Caco-2 (cell line): ENCODE data around the gene CACNG4. TPM values are rescaled to one million over a fixed set of nuclear protein-coding genes. Genes with fewer than 3 reads are reported as not detected.

Experiments used
- BruUV-seq: library from RNA; stranded (reverse); fragments of 400-500 nt; replicated peaks from 2 replicates; lab custom pipeline; 2021; lab: Mats Ljungman, UMichigan
- CTCF ChIA-PET: fragments of 300-600 bp; sonication (Branson Sonifier 250); formaldehyde crosslinking; loops from one replicate; lab custom pipeline; 2022; ENCODE audit warnings: antibody characterized with exemption; lab: Charles Lee
- POLR2A ChIA-PET: fragments of 300-600 bp; sonication (Branson Sonifier 250); formaldehyde crosslinking; loops from one replicate; lab custom pipeline; 2022; ENCODE audit warnings: antibody characterized with exemption; lab: Charles Lee
- DNase-seq, 2 experiments: peaks; one replicate each; pipeline versions ENCODE4 v3.0.0 to v3.0.0-alpha.2; 2020 to 2022
- H3K27me3 ChIP-seq: replicated peaks from 2 replicates; pipeline ENCODE4 v1.6.0; 2011; ENCODE audit warnings: low read length; ENCODE audit not compliant: control insufficient read depth, insufficient read depth
- H3K36me3 ChIP-seq: 2 replicates; pipeline ENCODE4 v1.5.1; 2011; ENCODE audit warnings: low read length; ENCODE audit not compliant: control insufficient read depth, insufficient read depth
- H3K4me1 ChIP-seq: fragments of 250-450 bp; sonication (Bioruptor Pico); 2 replicates; pipeline ENCODE4 v1.5.1; 2020; ENCODE audit warnings: mild to moderate bottlenecking
- H3K4me3 ChIP-seq: 2 replicates; pipeline ENCODE4 v1.5.1; 2011; ENCODE audit warnings: low read depth, mild to moderate bottlenecking, control low read depth, low read length
- H3K9me3 ChIP-seq: fragments of 250-450 bp; sonication (Bioruptor Pico); 2 replicates; pipeline ENCODE4 v1.5.1; 2020; ENCODE audit warnings: mild to moderate bottlenecking, moderate library complexity
- H3K27ac Mint-ChIP-seq: one replicate; pipeline ENCODE4 v1.8.0; 2022; ENCODE audit warnings: mixed read lengths; ENCODE audit not compliant: unreplicated experiment
- H3K27me3 Mint-ChIP-seq: one replicate; pipeline ENCODE4 v1.8.0; 2022; ENCODE audit warnings: mixed read lengths; ENCODE audit not compliant: insufficient read depth, unreplicated experiment
- H3K36me3 Mint-ChIP-seq: one replicate; pipeline ENCODE4 v1.8.0; 2022; ENCODE audit warnings: mild to moderate bottlenecking, mixed read lengths; ENCODE audit not compliant: insufficient read depth, unreplicated experiment
- H3K4me1 Mint-ChIP-seq: one replicate; pipeline ENCODE4 v1.8.0; 2022; ENCODE audit warnings: low read depth, mixed read lengths; ENCODE audit not compliant: unreplicated experiment
- H3K4me3 Mint-ChIP-seq: one replicate; pipeline ENCODE4 v1.8.0; 2022; ENCODE audit warnings: mild to moderate bottlenecking, moderate library complexity, mixed read lengths; ENCODE audit not compliant: unreplicated experiment
- H3K9me3 Mint-ChIP-seq: one replicate; pipeline ENCODE4 v1.8.0; 2022; ENCODE audit warnings: mixed read lengths; ENCODE audit not compliant: unreplicated experiment
- intact Hi-C: fragments of 100-400 bp; cut with micrococcal nuclease; formaldehyde crosslinking; loops from one replicate; pipeline ENCODE4 v1.10.0; 2022; ENCODE audit not compliant: unreplicated experiment
- total RNA-seq: library from RNA; stranded (reverse); gene quantifications from 2 replicates; pipeline ENCODE4 v1.2.3, GENCODE V29; 2022
- TF ChIP-seq, protein P1 (sequence below), 2 experiments: fragments of 200-600 bp in 1 of 2; IDR thresholded peaks; 1 replicate in 1 of 2; 2 replicates in 1 of 2; pipeline versions ENCODE4 v1.5.1 to v1.8.0; 2011 to 2022; ENCODE audit warnings: antibody characterized with exemption in 1 of 2, control low read depth in 1 of 2, inconsistent platforms in 1 of 2, low read depth in 1 of 2, low read length in 1 of 2, mild to moderate bottlenecking in 1 of 2, moderate library complexity in 1 of 2; ENCODE audit not compliant: insufficient read depth in 1 of 2, severe bottlenecking in 1 of 2, unreplicated experiment in 1 of 2

CACNG4 gene
- total RNA-seq, 1 experiment from 2014 or later, result 12.8 TPM

DNA sequence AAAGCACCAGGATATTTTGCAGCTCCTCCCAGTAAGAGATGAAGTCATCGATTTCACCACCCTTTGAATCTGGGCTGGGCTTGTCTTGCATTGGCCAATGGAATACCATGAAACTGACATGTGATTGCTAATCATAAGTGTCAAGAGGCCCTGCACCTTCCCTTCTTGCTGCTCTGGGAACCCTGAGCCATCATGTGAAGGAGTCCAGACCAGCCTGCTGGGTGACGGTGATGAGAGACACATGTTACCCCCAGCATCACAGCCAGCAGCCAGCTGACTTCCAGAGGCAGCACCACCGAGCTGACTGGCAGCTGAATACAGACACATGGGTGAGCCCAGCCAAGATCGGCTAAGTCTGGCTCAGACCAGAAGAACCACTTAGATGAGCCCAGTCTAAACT is 43.6 kb upstream of the CACNG4 start:
- H3K9me3 ChIP-seq, result peaks cover 3% of the 10 kb centered on the region; the same call in 1 of the 2 replicates
- ChIA-PET CTCF (no interaction called here), POLR2A (no interaction called here)
- no peaks in the 10 kb centered on the region for H3K36me3 ChIP-seq
- no peak overlapping the region for H3K27ac Mint-ChIP-seq
- no peaks in the 10 kb centered on the region for H3K36me3 Mint-ChIP-seq
- no peak overlapping the region for H3K4me3 Mint-ChIP-seq
- TF ChIP-seq, protein P1, sequence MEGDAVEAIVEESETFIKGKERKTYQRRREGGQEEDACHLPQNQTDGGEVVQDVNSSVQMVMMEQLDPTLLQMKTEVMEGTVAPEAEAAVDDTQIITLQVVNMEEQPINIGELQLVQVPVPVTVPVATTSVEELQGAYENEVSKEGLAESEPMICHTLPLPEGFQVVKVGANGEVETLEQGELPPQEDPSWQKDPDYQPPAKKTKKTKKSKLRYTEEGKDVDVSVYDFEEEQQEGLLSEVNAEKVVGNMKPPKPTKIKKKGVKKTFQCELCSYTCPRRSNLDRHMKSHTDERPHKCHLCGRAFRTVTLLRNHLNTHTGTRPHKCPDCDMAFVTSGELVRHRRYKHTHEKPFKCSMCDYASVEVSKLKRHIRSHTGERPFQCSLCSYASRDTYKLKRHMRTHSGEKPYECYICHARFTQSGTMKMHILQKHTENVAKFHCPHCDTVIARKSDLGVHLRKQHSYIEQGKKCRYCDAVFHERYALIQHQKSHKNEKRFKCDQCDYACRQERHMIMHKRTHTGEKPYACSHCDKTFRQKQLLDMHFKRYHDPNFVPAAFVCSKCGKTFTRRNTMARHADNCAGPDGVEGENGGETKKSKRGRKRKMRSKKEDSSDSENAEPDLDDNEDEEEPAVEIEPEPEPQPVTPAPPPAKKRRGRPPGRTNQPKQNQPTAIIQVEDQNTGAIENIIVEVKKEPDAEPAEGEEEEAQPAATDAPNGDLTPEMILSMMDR (IDR thresholded peaks at IDR 0.05; ENCODE audit: insufficient read depth in 1 of 2, low read depth in 1 of 2, low read length in 1 of 2, severe bottlenecking in 1 of 2, unreplicated experiment in 1 of 2), result no peak
- no peaks in the 10 kb centered on the region for H3K27me3 ChIP-seq
- H3K27me3 Mint-ChIP-seq, result no peaks in the 10 kb centered on the region
- peaks cover 24% of the 10 kb centered on the region for H3K4me1 ChIP-seq
- H3K4me3 ChIP-seq, result no peak overlapping the region
- H3K9me3 Mint-ChIP-seq, result peaks cover 22% of the 10 kb centered on the region
- DNase-seq, result no peak
- no TSS peak for BruUV-seq
- intact Hi-C loops, result no loop called here
- H3K4me1 Mint-ChIP-seq, result peaks cover 14% of the 10 kb centered on the region

DNA sequence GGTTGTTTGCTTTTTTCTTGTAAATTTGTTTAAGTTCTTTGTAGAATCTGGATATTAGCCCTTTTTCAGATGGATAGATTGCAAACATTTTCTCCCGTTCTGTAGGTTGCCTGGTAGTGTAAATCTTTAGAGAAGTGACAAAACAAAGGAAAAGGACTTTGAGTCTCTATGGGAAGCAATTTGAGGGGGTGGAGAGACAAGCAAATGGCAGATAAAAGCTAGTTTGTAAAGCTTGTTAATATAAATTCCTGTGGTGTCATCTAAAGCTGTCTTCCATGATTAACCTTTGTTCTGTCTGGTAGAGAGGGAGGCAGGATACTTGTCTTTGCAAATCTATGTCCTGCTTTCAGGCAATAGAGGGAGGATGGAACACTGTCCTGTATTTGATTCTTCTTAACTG is 40.6 kb upstream of the CACNG4 start:
- BruUV-seq, result no TSS peak
- H3K4me3 Mint-ChIP-seq, result peak overlapping the region; percentile 15
- H3K27ac Mint-ChIP-seq, result peak overlapping the region; percentile 47
- peaks cover 15% of the 10 kb centered on the region for H3K9me3 Mint-ChIP-seq
- TF ChIP-seq, protein P1 (IDR thresholded peaks at IDR 0.05; ENCODE audit: insufficient read depth in 1 of 2, low read depth in 1 of 2, low read length in 1 of 2, severe bottlenecking in 1 of 2, unreplicated experiment in 1 of 2), result no peak
- DNase-seq, result peak in 1 of 2 experiments; percentile 50
- no peaks in the 10 kb centered on the region for H3K36me3 Mint-ChIP-seq
- no peaks in the 10 kb centered on the region for H3K27me3 ChIP-seq
- CTCF ChIA-PET, result interaction anchor here (0.8 to 1.0 kb wide), 3 partner anchors 19 to 29 kb away, joined by 3 read pairs; no protein-coding TSS in a partner anchor
- POLR2A ChIA-PET, result interaction anchor here (0.5 to 1.3 kb wide), 3 partner anchors 28 to 1633 kb away, joined by 4 to 6 read pairs (median 5); no protein-coding TSS in a partner anchor
- H3K4me3 ChIP-seq, result no peak overlapping the region
- intact Hi-C loops, result loop anchor here (1.0 kb wide), 1 partner anchor 28 kb away; no protein-coding TSS in a partner anchor
- peaks cover 3% of the 10 kb centered on the region; the same call in 1 of the 2 replicates for H3K9me3 ChIP-seq
- H3K36me3 ChIP-seq, result no peaks in the 10 kb centered on the region
- peaks cover 24% of the 10 kb centered on the region for H3K4me1 ChIP-seq
- H3K4me1 Mint-ChIP-seq, result peaks cover 13% of the 10 kb centered on the region
- H3K27me3 Mint-ChIP-seq, result no peaks in the 10 kb centered on the region

DNA sequence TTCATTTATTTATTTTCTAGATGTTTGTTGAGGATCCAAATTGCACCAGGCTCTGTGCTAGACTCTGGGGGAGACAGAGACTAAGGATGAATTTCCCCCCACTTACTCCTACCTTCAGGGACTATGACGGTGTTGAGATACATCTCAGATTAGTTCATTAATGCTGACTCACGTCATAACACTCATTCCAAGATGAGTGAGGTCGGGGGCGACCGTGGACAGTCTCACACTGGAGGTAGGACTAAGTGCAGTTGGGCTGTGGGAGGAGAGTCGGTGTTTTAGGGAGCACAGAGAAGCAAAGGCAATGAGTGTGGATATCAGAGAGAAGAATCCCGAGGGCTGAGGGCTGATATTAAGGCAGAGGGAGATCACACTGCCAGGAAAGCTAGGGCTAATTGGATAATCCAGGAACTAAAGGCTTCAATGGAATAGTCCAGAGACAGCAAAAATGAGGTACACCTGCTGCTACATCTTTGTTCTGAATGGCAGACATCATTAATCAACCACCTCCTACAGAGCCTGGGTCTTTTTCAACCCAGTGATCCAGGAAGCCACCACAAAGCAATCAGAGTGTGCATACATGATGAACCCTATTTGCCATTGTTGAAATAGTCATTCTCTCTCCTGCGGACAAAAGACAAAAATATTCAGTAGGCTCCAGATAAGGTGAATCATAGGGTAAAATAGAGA is 38.6 kb upstream of the CACNG4 start:
- peaks cover 15% of the 10 kb centered on the region for H3K9me3 Mint-ChIP-seq
- no peaks in the 10 kb centered on the region for H3K27me3 ChIP-seq
- H3K36me3 Mint-ChIP-seq, result peaks cover 2% of the 10 kb centered on the region
- BruUV-seq, result no TSS peak
- peaks cover 27% of the 10 kb centered on the region for H3K4me1 ChIP-seq
- CTCF ChIA-PET, result no interaction called here
- intact Hi-C loops, result no loop called here
- H3K27me3 Mint-ChIP-seq, result no peaks in the 10 kb centered on the region
- H3K9me3 ChIP-seq, result peaks cover 3% of the 10 kb centered on the region; the same call in 1 of the 2 replicates
- no peaks in the 10 kb centered on the region for H3K36me3 ChIP-seq
- H3K4me3 ChIP-seq, result no peak overlapping the region
- DNase-seq, result no peak
- POLR2A ChIA-PET, result no interaction called here
- H3K4me3 Mint-ChIP-seq, result no peak overlapping the region
- TF ChIP-seq, protein P1 (IDR thresholded peaks at IDR 0.05; ENCODE audit: insufficient read depth in 1 of 2, low read depth in 1 of 2, low read length in 1 of 2, severe bottlenecking in 1 of 2, unreplicated experiment in 1 of 2), result no peak
- peaks cover 15% of the 10 kb centered on the region for H3K4me1 Mint-ChIP-seq
- H3K27ac Mint-ChIP-seq, result no peak overlapping the region
